ENCODE data around the gene FREM1.

Gene FREM1

DNA sequence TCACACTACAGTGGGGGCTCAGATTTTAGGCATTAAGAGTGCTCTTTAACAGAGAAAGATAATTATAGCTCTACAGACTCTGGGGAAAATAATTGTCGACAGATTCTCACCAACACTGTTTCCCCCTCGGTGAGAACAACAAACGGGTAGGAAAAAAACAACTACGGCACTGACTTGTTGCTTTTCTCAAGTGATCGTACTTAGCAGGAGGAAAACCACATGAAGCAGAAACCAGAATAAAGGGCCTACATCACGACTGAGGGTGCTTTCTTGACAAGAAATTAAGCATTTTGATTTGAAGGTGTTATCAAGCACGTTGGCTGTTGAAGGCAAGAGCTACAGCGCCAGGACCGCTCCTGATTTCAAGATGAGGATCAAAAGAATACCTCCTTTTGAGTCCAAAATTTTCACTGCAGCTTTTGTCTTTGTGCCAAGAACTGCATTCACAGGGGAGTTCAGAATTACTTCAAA lies 160.5 kb downstream of the FREM1 start:
- DNase-seq, result no peak

DNA sequence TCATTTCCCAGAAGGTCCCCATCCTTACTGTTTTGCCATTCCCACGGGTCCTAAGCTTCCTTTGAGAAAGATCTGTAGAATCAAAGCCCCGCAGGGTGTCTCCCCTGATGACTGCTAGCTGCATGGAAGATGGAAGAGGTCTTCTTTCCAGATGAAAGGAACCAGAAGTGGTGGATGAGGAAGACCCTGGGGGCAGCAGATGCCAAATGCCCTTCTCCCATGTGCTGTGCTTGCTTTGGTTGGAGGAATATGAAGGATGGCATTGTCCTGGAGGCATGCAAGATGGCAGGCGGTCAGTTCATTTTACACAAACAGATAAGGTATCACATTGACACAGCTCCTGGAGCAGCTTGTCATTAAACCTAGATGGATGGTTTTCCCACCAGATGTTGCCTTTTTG lies 161.9 kb downstream of the FREM1 start:
- no peak for DNase-seq

DNA sequence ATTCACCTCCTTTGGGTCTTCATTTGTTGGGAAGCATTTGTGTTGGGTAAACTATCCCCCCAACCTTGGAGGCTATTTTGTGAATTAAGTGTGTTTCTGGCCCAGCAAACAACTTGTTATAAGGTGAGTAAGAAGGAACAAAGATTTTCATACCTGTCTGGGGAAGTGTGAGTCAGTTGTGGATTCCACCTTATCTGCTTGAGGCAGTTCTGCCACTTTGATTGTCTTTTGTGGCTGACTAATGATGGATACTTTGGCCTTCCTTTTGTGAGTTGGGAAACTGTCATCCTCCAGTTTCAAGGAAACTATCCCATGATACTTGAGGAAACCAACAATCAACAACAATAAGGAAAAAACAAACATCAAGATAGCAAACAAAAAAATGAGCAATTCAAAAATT lies 163.1 kb downstream of the FREM1 start:
- DNase-seq, result no peak

DNA sequence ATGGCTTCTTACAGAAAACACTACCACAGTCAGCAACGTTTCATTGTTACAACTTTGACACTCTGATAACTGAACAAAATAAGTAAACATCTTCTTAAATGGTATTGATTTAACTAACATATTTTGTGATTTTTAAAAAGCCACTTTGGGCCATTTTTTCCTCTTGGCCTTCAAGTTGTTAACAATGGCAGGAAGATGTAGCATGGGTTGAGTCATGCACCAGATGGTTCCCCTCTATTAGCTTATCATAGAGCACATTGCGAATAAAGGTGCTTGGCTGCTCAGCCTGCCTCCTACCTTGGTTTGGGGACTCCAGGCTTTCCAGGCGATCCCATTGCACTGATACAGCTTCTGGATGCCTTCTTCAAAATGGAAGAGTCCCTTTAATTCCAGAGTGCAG lies 163.6 kb downstream of the FREM1 start:
- DNase-seq, result no peak

DNA sequence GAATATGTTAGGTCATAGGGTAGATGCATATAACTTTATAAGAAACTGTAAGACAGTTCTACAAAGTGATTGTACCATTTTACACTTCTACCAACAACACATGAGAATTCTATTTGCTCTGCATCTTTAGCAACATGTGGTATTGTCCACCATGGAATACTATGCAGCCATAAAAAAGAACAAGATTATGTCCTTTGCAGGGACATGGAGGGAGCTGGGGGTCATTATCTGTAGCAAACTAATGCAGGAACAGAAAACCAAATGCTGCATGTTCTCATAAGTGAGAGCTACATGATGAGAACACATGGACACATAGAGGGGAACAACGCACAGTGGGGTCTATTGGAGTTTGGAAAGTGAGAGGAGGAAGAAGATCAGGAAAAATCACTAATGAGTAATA lies 165.5 kb downstream of the FREM1 start:
- no peak for DNase-seq

DNA sequence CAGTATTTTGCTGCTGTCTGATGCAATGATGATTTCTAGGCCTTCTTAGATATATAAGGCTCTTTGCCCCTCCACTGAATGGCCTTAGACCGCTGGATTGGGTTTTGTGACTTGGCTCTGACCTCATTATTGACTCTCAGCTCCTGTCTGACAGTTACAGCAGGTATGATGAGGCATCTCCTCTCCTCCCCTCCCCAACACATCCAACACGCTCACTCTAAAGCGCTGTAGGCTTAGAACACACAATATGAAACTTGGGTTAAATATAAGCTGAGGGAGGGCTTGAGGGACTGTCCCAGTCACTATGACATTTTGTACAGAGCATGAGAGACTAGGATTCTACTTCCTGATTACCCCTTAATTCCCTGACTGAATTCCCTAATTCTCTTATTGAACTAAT lies 168.9 kb downstream of the FREM1 start:
- DNase-seq, result no peak

DNA sequence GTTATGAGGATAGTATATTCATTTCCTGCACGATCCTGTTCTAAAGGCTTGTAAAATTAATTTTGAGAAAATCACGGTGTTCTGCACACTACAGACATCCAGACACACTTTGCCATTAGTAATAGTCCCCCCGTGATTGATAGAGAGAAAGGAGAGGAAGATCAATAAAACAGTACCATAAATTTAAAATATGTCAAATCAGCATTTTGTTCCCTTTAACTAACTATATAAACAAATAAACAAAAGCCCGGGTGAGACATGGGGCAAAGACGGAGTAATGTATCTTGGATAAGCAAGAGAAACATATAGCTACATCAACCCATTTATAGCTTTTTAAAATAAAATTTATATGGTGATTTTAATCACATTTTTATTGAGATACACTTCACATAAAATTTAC lies 177.1 kb downstream of the FREM1 start:
- no peak for DNase-seq

DNA sequence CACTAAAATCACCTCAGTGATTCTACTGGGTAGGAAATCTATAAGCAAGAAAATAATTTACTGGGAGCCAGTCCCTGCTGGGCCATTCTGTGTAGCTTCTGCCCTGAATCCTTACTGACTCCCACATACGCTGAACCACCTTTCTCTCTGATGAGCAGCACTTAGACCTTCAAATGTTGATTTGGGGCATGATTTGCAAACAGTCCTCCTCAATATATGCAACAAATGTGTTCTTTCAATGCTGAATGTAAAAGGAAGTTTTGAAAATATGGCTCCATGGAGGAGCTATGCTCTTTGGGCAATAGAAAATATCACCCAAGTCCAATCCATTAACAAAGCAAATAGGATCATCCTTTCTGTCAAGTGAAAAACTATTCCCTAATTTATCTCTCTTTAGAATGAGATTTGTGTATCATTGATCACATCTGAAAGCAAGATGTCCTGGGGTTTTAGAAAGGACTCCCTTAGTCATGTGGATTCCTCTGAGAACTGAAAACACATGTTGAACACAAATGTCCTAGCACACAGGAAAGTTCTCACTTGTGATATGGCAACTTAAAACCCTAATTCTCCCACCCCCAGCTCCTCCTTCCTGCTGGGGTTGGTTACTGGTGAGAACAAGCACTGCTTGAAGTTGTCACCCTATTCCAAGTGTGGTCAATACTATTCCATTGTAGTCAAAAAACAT lies 178.8 kb downstream of the FREM1 start:
- no peak for DNase-seq

DNA sequence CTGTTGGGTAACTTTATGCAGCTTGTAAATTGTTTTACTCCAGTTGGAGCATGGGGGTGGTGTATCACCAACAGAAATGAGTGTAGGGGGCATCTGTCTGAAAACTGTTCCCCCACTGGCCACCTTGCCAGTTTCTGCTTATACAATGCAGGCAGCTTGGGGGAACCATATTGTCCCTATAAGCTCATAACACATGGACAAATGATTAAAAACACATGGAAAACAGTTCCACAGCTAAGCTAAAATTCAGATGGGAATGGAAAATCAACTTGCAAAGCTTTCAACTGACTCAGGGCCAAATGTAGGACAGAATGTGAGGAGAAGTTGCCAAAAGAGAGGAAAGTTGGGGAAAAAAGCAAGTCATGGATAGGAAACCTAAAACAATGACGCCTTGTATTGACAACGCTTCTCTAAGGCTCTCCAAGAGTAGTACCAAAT lies 179.7 kb downstream of the FREM1 start:
- no peak for DNase-seq

DNA sequence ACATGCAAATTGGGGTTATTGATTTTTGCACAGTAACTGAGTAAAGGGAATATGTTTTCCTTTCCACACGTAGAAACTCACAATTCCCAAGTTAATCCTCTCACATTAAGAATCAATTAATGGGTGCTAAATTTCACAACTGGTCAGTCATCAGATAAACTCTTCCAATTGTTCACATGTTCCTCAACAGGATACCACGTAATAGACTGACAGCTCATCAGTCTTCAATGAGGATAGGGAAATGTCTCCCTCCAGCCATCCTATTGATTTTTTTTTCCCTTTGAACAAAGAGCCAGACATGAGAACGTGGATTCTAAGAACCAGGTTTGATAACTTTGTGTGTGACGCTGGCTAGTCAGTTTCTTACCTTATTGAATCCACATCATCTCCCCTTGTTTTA lies 186.9 kb downstream of the FREM1 start:
- DNase-seq, result no peak

DNA sequence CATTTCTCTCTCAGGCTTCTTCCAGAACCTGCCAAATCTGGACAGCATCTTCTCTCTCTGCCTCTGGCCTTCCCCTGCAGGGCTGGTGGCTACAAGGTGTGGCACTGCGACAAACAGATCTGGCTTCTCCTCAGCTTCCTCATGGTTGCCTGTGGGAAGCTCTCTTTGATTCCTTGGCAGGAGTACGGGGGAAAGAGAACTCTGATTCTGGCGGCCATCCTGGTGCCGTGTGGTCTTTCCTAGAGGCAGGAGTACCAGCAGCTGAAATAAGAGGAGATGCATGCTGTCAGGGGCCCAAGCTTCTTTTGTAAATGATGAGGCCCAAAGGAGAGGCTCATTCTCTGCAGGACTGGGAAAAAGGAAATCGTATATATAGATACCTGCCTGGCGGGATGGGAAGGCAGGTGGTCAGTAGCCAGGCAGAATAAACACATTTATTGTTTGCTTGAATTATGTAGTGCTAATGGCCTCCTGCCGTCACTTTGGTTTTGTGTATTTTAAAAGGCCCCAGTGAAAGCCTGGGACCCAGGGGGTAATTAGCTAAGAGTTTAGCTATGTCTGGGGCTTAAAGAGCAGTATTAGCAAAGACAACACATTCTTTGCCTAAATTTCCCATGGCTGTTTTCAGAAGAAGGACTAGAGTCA lies 187.7 kb downstream of the FREM1 start, which contains the start of gene CER1:
TSS of gene CER1 (minus strand) at position 343 of the 645 bp plus-strand sequence. CDS start at position 282, 61 bp downstream.
- DNase-seq, result no peak

DNA sequence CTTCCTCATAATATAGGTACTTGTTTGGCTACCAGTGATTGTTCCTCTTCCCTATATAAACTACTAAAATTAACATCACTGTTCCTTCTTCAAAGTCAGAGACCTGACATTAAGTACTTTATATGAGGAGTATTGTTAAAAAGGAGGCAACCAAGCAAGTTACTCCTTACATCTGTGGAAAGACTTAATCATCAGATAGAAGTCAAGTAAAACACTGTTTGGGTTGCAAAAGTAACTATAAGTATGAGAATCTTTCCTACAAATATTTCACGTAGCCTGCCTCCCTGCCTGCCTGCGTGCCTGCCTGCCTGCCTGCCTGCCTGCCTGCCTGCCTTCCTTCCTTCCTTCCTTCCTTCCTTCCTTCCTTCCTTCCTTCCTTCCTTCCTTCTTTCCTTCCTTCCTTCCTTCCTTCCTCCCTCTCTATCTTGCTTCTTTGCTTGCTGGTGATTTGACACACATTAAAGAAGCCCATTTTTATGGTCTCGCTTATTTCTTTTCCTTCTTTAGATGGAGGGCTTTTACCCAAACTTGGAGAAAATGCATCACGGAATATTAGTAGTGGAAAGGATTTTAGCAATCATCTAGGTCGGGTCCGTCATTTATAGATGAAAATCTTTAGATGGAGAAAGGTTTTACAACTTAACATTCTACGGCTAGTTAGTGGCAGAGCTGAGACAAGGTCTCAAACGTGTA lies 190.9 kb downstream of the FREM1 start:
- DNase-seq, result no peak

DNA sequence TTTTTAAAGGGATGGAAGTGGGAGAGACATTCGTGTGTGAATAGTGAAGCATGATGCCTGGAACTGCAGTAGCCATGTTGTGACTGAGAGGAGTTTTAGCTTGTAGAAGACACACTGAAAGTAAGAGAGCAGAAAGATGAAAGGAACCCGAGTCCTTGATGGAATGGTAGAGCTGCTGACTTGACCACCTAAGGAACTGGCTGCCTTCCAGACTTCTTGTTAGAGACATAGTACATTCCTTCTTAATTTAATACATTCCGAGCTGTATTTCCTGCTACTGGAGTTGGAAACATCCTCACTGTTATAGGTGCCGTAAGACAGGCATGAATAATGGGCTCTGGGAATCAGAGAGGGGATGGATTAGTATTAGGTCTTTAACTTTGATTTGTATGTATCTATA lies 195.1 kb downstream of the FREM1 start:
- no peak for DNase-seq

DNA sequence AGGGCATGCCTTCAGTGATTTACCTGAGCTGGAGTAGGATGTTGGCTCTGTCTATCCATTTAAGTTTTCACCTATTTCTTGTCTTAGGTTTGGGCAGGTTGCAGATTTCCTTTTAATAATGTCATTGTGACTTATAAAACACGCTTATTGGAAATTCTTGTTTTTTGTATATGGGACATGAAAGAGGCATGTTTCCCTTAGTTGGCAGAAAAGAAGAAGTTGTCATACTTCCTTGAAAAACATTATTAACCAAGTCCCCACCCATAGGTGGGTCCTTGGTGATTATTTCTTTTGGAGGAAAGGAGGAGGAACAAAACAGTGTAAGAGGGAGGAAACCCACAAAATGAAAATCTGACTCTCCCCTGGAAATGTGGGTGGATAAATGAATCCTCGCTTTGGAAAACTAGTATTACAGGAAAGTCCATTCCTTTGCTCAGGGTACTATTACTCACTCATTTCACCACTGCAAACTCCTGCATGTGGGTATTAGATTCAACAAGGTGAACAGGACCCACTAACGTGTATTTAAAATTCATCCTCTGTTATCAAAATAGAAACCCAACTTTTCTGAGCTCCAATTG lies 197.0 kb downstream of the FREM1 start:
- DNase-seq, result no peak

DNA sequence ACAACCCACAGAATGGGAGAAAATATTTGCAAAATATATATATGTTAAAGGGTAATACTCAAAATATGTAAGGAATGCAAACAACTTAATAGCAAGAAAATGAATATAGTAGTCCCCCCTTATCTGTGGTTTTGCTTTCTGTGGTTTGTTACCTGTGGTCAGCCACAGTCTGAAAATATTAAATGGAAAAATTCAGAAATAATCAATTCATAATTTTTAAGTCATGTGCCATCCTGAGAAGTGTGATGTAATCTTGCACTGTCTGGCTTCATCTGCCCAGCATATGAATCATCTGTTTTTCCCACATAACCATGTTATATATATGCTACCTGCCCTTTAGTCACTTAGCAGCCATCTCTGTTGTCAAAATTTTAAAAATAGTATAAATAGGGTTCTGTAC lies 199.4 kb downstream of the FREM1 start:
- DNase-seq, result no peak

DNA sequence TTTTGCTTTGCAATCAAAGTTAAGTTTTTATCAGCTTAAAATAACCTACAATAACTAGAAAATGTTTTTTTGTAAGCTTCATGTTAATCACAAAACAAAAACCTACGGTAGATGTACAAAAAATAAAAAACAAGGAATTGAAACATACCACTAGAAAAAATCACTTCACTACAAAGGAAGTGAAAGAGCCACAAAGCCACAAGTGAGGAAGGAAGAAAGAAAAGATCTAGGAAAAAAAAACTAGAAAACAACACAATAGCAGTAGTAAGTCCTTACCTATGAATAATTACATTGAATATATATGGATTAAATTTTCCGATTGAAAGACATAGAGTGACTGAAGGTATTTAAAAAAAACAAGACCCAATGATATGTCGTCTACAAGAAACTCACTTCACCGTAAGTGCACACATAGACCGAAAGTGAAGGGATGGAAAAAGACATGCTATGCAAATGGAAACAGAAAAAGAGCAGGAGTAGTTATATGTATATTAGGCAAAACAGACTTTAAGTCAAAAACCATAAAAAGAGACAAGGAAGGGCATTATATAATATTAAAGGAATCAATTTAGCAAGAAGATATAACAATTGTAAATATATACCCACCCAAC lies 203.6 kb downstream of the FREM1 start:
- DNase-seq, result no peak

DNA sequence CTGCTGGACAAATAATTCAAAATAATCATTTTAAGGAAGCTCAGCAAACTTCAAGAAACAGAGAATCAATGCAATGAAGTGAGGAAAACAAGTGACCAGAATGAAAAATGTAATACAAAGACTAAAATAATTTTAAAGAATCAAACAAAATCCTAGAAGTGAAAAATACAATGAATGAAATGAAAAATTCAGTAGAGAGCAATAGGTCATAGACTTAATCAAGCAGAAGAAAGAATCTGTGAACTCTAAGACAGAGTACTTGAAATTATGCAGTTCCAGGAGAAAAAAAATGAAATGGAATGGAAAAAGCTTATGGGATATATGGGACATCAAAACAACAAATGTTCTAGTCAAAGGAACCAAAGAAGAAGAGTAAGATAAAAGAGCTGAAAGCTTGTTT lies 205.1 kb downstream of the FREM1 start:
- no peak for DNase-seq

DNA sequence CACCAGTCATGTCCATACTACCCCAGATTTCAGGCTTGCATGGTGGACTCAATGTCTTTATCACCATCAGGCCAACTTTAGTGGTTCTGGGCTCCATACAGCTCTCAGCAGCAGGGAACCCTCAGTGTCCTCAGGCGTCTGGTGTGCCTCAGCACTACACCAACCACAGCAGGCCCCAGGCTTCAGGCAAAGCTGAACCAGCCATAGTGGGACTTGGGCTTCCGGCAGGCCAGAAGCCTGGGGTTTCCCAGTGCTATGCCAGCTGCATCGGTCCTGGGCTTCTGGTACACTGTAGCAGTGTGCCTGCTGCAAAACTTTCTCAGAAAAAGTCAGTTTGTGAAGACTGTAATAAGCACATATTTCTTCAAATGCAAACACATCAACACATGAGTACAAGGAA lies 205.9 kb downstream of the FREM1 start:
- DNase-seq, result no peak

DNA sequence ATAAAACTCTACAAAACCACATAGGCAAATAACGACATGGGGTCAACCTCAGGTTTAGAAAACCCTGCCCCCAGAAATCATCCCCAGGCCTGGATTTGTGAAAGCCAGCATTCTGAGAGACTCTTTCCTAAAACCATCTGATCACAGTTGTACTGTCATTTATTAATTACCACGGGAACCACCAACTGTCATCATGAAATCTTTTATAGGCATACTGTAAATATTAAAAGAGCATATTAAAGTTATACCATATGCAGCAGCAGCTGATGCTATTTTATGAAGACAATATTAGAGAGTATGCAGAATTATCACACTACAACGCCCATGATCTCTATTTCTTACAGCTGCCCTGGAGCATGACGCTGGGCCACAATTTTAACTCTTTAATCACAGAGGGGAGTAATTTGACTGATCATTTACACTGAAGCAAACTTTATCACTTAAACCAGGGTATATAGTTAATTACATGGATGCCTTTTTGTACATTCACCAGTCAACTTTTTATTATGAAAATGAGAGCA lies 208.0 kb downstream of the FREM1 start:
- no peak for DNase-seq

DNA sequence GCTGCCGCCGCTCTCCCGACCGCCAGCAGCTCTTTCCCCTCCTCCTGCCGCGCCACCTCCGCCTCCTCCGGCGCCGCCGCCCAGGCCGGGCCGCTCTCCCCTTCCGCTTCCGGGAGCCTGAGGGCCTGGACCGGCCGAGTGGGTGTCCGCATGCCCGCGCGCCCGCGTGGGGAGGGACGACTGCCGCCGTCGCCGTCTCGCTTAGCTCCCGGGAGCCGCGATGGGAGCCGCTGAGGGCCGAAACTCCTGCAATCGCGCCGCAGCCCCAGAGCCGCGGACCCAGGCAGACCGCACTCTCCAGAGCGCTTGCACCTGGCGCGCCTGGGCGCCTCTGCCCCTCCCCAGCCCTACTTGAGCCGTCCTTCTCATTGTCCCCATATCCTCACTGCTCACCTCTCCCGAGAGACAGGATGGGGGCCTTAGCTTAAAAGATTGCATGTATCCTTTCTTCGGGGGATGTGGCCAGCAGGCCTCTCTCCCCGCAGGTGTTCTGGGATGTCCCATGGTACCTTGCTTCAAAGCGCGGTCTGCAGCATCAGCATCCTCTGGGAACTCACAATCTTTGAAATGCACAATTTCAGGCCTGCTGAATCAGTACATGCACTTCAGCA lies 216.9 kb downstream of the FREM1 start, which contains the start of gene ZDHHC21:
TSS of gene ZDHHC21 (minus strand) at position 182 of the 611 bp plus-strand sequence. CDS start 19,092 bp downstream, outside the sequence.
- DNase-seq, result peak; percentile 48 to 51

DNA sequence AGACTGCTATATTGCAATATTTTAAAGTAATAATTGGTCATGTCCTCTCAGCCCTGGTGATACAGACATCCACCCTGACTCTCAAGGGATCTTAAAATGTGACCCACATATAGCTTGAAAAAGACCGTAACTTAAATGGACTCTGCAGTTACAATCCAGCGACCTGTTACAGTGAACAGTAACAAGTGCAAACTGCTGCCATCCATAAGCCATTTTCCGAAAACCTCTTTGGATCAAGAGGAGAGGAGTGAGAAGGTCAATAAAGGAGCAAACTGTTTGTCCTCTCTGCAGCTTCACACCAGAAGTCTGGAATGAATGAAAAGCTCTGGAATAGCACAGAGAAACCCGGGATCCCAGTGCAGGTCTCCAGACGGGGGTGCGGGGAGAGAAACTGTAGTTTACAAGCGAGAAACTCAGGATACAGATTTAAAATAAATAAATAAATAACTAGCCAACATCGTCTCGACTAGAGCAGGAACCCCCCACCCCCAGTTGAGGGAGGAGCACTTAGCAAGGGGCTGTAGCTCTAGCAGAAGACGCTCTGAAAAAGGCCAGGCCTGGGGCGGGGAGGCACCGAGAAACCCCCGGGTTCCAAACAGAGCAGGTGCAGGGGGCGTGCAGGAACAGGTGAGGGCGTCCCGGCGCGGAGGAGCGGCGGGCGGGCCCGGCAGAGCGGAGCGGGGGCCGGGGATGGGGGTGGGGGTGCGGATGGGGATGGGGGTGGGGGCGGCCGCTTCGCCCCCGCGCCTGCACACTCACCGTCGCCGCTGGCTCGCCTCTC lies 217.6 kb downstream of the FREM1 start:
- peak in 1 of 2 donors; percentile 21 for DNase-seq

Data from CD4-positive, alpha-beta T cell treated with Interleukin-1 beta for 1 hour (primary cell).